Calu3 (cell line): ENCODE measurements around the gene CFAP97D2. TPM values are rescaled to one million over a fixed set of nuclear protein-coding genes. Genes with fewer than 3 reads are reported as not detected.

Experiments
- BruUV-seq: library from RNA; stranded (reverse); fragments of 400-500 nt; replicated peaks from 2 replicates; lab custom pipeline; 2021; lab: Mats Ljungman, UMichigan
- CTCF ChIA-PET: fragments of 300-600 bp; sonication (Branson Sonifier 250); formaldehyde crosslinking; loops from one replicate; lab custom pipeline; 2022; ENCODE audit warnings: antibody characterized with exemption; lab: Charles Lee
- DNase-seq: peaks from one replicate; pipeline ENCODE4 v3.0.0; 2022
- H3K27ac Mint-ChIP-seq: one replicate; pipeline ENCODE4 v1.8.0; 2022; ENCODE audit warnings: mixed read lengths; ENCODE audit not compliant: unreplicated experiment
- H3K27me3 Mint-ChIP-seq: one replicate; pipeline ENCODE4 v1.8.0; 2022; ENCODE audit warnings: mixed read lengths; ENCODE audit not compliant: unreplicated experiment
- H3K36me3 Mint-ChIP-seq: one replicate; pipeline ENCODE4 v1.8.0; 2022; ENCODE audit warnings: mild to moderate bottlenecking, moderate library complexity, mixed read lengths; ENCODE audit not compliant: insufficient read depth, unreplicated experiment
- H3K4me1 Mint-ChIP-seq: one replicate; pipeline ENCODE4 v1.8.0; 2022; ENCODE audit warnings: mild to moderate bottlenecking, low read depth, mixed read lengths; ENCODE audit not compliant: unreplicated experiment
- H3K4me3 Mint-ChIP-seq: one replicate; pipeline ENCODE4 v1.8.0; 2022; ENCODE audit warnings: mild to moderate bottlenecking, low read depth, moderate library complexity, mixed read lengths; ENCODE audit not compliant: unreplicated experiment
- H3K9me3 Mint-ChIP-seq: one replicate; pipeline ENCODE4 v1.8.0; 2022; ENCODE audit warnings: low read depth, mixed read lengths; ENCODE audit not compliant: unreplicated experiment
- intact Hi-C: fragments of 100-400 bp; cut with micrococcal nuclease; formaldehyde crosslinking; loops from one replicate; pipeline ENCODE4 v1.10.0; 2022; ENCODE audit not compliant: unreplicated experiment
- total RNA-seq: library from RNA; stranded (reverse); gene quantifications from 2 replicates; pipeline ENCODE4 v1.2.3, GENCODE V29; 2022
- TF ChIP-seq, protein P1 (sequence below): fragments of 200-600 bp; IDR thresholded peaks from one replicate; pipeline ENCODE4 v1.8.0; 2022; ENCODE audit warnings: antibody characterized with exemption; ENCODE audit not compliant: unreplicated experiment

Gene CFAP97D2
- total RNA-seq, 1 experiment from 2014 or later, result not detected

DNA sequence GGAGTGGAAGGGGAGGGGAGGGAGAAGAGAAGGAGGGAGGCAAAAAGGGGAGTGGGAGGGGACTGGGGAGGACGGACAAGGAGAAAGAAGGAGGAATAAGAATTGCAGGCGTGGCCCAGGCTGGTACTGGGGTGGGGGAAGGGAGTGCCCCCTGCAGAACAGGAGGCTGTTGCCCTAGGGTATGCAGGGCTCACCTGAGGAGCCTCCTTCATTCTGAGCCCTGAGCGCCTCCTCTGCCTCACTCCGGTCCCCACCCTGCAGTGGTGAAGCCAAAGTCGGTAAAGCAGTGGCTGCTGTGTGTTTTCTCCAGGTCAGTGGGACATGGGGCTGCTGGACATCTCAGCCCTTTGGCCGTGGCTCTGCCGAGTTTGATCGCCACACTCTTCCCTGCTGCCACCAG is 46.6 kb downstream of the CFAP97D2 start:
- no peaks in the 10 kb centered on the region for H3K36me3 Mint-ChIP-seq
- TF ChIP-seq, protein P1, sequence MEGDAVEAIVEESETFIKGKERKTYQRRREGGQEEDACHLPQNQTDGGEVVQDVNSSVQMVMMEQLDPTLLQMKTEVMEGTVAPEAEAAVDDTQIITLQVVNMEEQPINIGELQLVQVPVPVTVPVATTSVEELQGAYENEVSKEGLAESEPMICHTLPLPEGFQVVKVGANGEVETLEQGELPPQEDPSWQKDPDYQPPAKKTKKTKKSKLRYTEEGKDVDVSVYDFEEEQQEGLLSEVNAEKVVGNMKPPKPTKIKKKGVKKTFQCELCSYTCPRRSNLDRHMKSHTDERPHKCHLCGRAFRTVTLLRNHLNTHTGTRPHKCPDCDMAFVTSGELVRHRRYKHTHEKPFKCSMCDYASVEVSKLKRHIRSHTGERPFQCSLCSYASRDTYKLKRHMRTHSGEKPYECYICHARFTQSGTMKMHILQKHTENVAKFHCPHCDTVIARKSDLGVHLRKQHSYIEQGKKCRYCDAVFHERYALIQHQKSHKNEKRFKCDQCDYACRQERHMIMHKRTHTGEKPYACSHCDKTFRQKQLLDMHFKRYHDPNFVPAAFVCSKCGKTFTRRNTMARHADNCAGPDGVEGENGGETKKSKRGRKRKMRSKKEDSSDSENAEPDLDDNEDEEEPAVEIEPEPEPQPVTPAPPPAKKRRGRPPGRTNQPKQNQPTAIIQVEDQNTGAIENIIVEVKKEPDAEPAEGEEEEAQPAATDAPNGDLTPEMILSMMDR, result no peak
- CTCF ChIA-PET, result no interaction called here
- BruUV-seq, result no TSS peak
- H3K9me3 Mint-ChIP-seq, result no peaks in the 10 kb centered on the region
- H3K27ac Mint-ChIP-seq, result no peak overlapping the region
- DNase-seq, result no peak
- no peak overlapping the region for H3K4me3 Mint-ChIP-seq
- H3K27me3 Mint-ChIP-seq, result peaks cover 14% of the 10 kb centered on the region
- H3K4me1 Mint-ChIP-seq, result no peaks in the 10 kb centered on the region
- intact Hi-C loops, result loop anchor here (5.0 kb wide), 1 partner anchor 273 kb away; no protein-coding TSS in a partner anchor

DNA sequence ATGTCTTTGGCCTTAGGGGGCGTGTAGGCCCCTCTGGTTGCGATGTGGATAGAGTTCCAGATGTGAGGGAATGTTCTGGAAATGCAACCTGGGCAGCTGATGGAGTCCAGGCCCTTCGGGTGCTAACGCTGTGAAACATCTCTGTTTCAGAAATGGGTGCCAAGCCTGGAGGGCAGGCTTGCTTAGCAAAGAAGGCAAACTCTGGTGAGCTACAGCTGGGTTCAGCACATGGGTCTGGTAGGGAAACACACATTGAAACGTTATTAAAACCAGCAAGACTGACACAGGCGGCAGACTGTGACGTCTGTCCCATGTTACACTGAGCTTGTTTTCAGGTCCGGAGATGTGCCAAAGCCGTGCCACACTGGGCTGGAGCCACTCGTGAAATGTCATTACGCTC is 47.0 kb downstream of the CFAP97D2 start:
- TF ChIP-seq, protein P1, result no peak
- Mint-ChIP-seq H3K27me3 (peaks cover 14% of the 10 kb centered on the region), H3K27ac (no peak overlapping the region), H3K4me3 (no peak overlapping the region), H3K36me3 (no peaks in the 10 kb centered on the region), H3K9me3 (no peaks in the 10 kb centered on the region), H3K4me1 (no peaks in the 10 kb centered on the region)
- DNase-seq, result no peak
- no TSS peak for BruUV-seq
- intact Hi-C loops, result loop anchor here (5.0 kb wide), 1 partner anchor 274 kb away; no protein-coding TSS in a partner anchor
- CTCF ChIA-PET, result no interaction called here

DNA sequence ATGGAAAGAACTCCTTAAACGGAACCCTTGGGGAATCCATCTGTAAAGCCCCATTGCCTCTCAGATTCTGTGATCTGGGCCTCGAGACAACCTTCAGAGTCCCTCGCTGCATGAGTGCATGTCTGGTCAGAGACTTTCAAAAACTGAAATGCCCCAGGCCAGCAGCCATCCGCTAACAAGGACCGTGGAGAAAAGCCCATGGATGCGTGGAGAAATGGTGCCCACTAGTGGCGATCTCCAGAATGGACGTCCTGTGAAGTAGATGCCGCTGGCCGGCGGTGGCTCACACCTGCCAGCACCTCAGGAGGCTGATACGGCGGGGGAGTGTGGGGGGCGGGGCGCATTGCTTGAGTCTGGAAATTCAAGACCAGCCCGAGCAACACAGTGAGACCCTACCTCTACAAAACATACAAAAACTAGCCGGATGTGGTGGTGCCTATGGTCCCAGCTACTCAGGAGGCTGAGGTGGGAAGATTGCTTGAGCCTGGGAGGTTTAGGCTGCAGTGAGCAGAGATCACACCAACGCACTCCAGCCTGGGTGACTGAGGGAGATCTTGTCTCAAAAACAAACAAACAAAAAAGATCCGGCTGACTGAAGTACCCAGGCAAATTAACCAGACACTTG is 47.8 kb downstream of the CFAP97D2 start:
- peak; percentile 64 for DNase-seq
- Mint-ChIP-seq H3K36me3 (no peaks in the 10 kb centered on the region), H3K9me3 (no peaks in the 10 kb centered on the region), H3K27ac (no peak overlapping the region), H3K27me3 (peaks cover 14% of the 10 kb centered on the region), H3K4me3 (no peak overlapping the region), H3K4me1 (no peaks in the 10 kb centered on the region)
- intact Hi-C loops, result loop anchor here (5.0 kb wide), 1 partner anchor 275 kb away; no protein-coding TSS in a partner anchor
- no TSS peak for BruUV-seq
- TF ChIP-seq, protein P1, result peak; percentile 59
- CTCF ChIA-PET, result no interaction called here

DNA sequence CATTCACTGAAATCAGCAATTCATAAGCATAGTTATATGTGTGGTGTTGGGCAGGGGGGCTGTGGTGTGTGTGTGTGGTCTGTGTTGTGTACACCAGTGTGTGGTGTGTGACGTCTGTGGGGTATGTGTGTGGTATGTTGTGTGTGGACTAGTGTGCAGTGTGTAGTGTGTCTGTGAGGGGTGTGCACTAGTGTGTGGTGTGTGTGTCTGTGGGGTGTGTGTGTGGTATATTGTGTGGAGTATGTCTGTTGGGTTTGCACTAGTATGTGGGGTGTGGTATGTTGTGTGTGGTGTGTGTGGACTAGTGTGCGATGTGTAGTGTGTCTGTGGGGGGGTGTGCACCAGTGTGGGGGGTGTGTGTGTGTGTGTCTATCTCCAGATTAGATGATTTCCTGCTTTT is 48.5 kb downstream of the CFAP97D2 start:
- H3K36me3 Mint-ChIP-seq, result no peaks in the 10 kb centered on the region
- DNase-seq, result no peak
- peaks cover 14% of the 10 kb centered on the region for H3K27me3 Mint-ChIP-seq
- intact Hi-C loops, result loop anchor here (5.0 kb wide), 1 partner anchor 275 kb away; no protein-coding TSS in a partner anchor
- no peaks in the 10 kb centered on the region for H3K4me1 Mint-ChIP-seq
- BruUV-seq, result no TSS peak
- H3K4me3 Mint-ChIP-seq, result no peak overlapping the region
- no peaks in the 10 kb centered on the region for H3K9me3 Mint-ChIP-seq
- TF ChIP-seq, protein P1, result no peak
- no peak overlapping the region for H3K27ac Mint-ChIP-seq
- CTCF ChIA-PET, result no interaction called here
